Activated B cell treated with CpG ODN at 0.5 μM for 24 hours (primary cell): Measurements from ENCODE around the gene EFNA5. TPM values are rescaled to one million over a fixed set of nuclear protein-coding genes. Genes with fewer than 3 reads are reported as not detected.
"Not testable (repeated sequence)": the region's sequence is repeated elsewhere in the genome, so short reads cannot be mapped to it uniquely, and the experiment has no call there.

Source experiments
- ATAC-seq: fragments of 200-7000 bp; cut with Tn5 transposase; one replicate; pipeline ENCODE4 v1.10.0; 2021; ENCODE audit warnings: low read depth, mild to moderate bottlenecking, moderate library complexity
- CTCF ChIA-PET: fragments of 350-600 bp; sonication (Branson Sonifier 250); formaldehyde crosslinking; loops from one replicate; lab custom pipeline; 2021; ENCODE audit warnings: antibody characterized with exemption; lab: Charles Lee
- POLR2A ChIA-PET: fragments of 350-600 bp; sonication (Branson Sonifier 250); formaldehyde crosslinking; loops from one replicate; lab custom pipeline; 2021; ENCODE audit warnings: antibody characterized with exemption; lab: Charles Lee
- DNase-seq: peaks from one replicate; pipeline ENCODE4 v3.0.0; 2022
- H3K27ac Mint-ChIP-seq: one replicate; pipeline ENCODE4 v1.8.0; 2020; ENCODE audit warnings: mixed read lengths
- H3K27me3 Mint-ChIP-seq: one replicate; pipeline ENCODE4 v1.8.0; 2021; ENCODE audit warnings: mixed read lengths
- H3K36me3 Mint-ChIP-seq: one replicate; pipeline ENCODE4 v1.8.0; 2021; ENCODE audit warnings: low read depth, mixed read lengths
- H3K4me1 Mint-ChIP-seq: one replicate; pipeline ENCODE4 v1.8.0; 2021; ENCODE audit warnings: mixed read lengths
- H3K4me3 Mint-ChIP-seq: one replicate; pipeline ENCODE4 v1.8.0; 2020; ENCODE audit warnings: mild to moderate bottlenecking, mixed read lengths
- H3K9me3 Mint-ChIP-seq: one replicate; pipeline ENCODE4 v1.8.0; 2020; ENCODE audit warnings: mixed read lengths
- intact Hi-C: fragments of 100-400 bp; cut with micrococcal nuclease; formaldehyde crosslinking; loops from one replicate; pipeline ENCODE4 v1.15.1; 2024
- total RNA-seq: library from RNA; stranded (reverse); gene quantifications from 2 replicates; pipeline ENCODE4 v1.2.3, GENCODE V29; 2022
- TF ChIP-seq, protein P1 (sequence below): fragments of 200-600 bp; IDR thresholded peaks from one replicate; pipeline ENCODE4 v1.8.0; 2022; ENCODE audit warnings: antibody characterized with exemption, mild to moderate bottlenecking

EFNA5 gene
- total RNA-seq, 1 donor from 2014 or later: not detected

DNA sequence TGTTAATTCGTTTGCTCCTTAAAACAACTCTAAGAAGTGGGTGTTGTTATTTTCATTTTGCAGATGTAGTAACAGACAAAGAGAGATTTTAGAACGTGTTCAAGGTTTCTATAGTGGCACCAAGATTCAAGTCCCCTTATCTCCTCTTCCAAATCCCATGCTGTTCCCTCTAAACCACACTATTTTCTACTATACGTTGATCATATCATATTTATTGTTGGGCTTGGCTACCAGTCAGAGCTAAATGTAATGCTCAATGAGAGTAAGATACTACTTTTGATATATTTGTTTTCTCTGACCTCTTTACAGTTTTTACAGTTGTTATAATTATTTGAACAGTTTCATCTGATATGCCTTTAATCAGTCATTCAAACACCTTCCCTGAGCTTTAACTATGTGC, 212.9 kb downstream of the EFNA5 start:
- Mint-ChIP-seq H3K4me3 (no peak overlapping the region), H3K27ac (no peak overlapping the region), H3K36me3 (no peaks in the 10 kb centered on the region), H3K4me1 (no peaks in the 10 kb centered on the region), H3K27me3 (peaks cover 3% of the 10 kb centered on the region), H3K9me3 (no peaks in the 10 kb centered on the region)
- ChIA-PET CTCF (interaction anchor here (0.5 kb wide), 1 partner anchor 803 kb away, joined by 3 read pairs; no protein-coding TSS in a partner anchor), POLR2A (no interaction called here)
- no peak for DNase-seq
- intact Hi-C loops: no loop called here
- TF ChIP-seq, protein P1, sequence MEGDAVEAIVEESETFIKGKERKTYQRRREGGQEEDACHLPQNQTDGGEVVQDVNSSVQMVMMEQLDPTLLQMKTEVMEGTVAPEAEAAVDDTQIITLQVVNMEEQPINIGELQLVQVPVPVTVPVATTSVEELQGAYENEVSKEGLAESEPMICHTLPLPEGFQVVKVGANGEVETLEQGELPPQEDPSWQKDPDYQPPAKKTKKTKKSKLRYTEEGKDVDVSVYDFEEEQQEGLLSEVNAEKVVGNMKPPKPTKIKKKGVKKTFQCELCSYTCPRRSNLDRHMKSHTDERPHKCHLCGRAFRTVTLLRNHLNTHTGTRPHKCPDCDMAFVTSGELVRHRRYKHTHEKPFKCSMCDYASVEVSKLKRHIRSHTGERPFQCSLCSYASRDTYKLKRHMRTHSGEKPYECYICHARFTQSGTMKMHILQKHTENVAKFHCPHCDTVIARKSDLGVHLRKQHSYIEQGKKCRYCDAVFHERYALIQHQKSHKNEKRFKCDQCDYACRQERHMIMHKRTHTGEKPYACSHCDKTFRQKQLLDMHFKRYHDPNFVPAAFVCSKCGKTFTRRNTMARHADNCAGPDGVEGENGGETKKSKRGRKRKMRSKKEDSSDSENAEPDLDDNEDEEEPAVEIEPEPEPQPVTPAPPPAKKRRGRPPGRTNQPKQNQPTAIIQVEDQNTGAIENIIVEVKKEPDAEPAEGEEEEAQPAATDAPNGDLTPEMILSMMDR: no peak
- ATAC-seq: no peak

DNA sequence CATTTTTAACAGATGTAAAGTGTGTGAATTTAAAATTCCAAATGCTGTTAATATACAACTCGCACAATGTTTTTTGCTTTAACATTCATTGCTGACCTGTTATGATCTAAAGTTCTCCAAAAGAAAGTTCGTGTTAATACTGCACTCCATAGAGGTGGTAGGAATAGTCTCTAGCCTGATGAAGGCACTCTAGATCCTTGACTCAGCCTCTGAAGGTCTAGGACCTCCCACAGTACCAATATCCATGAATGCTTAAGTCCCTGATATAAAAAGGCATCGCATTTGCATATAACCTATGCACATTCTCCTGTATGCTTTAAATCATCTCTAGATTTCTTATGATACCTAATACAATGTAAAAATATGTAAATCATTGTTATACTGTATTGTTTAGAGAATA, 213.6 kb downstream of the EFNA5 start:
- H3K4me3 Mint-ChIP-seq: no peak overlapping the region
- no peak overlapping the region for H3K27ac Mint-ChIP-seq
- peaks cover 3% of the 10 kb centered on the region for H3K27me3 Mint-ChIP-seq
- no peak for ATAC-seq
- CTCF ChIA-PET: no interaction called here
- no peaks in the 10 kb centered on the region for H3K4me1 Mint-ChIP-seq
- TF ChIP-seq, protein P1: no peak
- intact Hi-C loops: no loop called here
- H3K9me3 Mint-ChIP-seq: no peaks in the 10 kb centered on the region
- no peak for DNase-seq
- POLR2A ChIA-PET: no interaction called here
- no peaks in the 10 kb centered on the region for H3K36me3 Mint-ChIP-seq

DNA sequence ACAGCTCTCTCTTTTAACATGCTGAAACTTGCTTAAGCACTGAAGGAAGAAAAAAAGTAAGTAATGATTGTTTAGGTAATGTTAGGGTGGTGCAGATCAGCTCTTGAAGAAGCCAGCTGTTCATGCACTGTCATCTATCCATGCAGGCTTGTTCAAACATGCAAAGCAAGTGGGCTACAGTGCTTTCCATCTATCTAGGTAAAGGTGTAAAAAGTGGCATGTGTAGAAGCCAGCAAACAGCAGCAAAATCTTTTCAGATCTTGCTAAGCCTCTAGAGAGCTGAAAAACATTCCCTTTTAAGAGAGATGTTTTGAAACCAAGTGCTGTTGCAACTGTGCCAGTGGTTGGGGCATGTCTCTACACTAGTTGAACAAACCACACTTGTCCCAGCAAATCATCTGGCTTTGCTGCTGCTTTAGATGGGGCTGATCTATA, 214.4 kb downstream of the EFNA5 start:
- H3K27me3 Mint-ChIP-seq: peaks cover 3% of the 10 kb centered on the region
- H3K4me1 Mint-ChIP-seq: no peaks in the 10 kb centered on the region
- H3K36me3 Mint-ChIP-seq: no peaks in the 10 kb centered on the region
- DNase-seq (no peak), ATAC-seq (no peak)
- H3K9me3 Mint-ChIP-seq: no peaks in the 10 kb centered on the region
- no peak overlapping the region for H3K27ac Mint-ChIP-seq
- H3K4me3 Mint-ChIP-seq: no peak overlapping the region
- ChIA-PET CTCF (interaction anchor here (0.6 kb wide), 1 partner anchor 1228 kb away, joined by 3 read pairs; no protein-coding TSS in a partner anchor), POLR2A (no interaction called here)
- TF ChIP-seq, protein P1: no peak
- intact Hi-C loops: no loop called here

DNA sequence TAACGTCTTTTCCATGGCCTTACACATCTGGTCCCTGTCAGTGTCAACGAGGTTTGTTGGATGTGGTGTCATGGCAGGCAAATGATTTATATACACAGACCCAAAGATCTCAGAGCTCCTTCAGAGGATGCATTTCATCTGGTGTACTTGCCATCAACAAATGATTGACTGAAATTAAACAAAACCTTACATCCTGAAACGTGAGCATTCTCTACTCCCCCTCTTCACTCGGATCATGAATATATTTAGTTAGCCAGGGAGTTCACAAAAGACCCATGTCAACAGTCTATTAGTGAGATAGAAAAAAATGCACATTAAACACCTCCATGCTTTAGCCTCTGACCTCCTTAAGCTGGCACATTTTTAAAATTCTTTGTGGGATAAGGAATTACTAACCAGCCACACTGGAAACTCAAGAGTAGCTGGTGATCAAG, 215.6 kb downstream of the EFNA5 start:
- no peaks in the 10 kb centered on the region for H3K9me3 Mint-ChIP-seq
- no peak for DNase-seq
- H3K27ac Mint-ChIP-seq: no peak overlapping the region
- no peaks in the 10 kb centered on the region for H3K27me3 Mint-ChIP-seq
- H3K36me3 Mint-ChIP-seq: no peaks in the 10 kb centered on the region
- ChIA-PET CTCF (no interaction called here), POLR2A (no interaction called here)
- no peak for ATAC-seq
- TF ChIP-seq, protein P1: no peak
- H3K4me3 Mint-ChIP-seq: no peak overlapping the region
- intact Hi-C loops: no loop called here
- no peaks in the 10 kb centered on the region for H3K4me1 Mint-ChIP-seq

DNA sequence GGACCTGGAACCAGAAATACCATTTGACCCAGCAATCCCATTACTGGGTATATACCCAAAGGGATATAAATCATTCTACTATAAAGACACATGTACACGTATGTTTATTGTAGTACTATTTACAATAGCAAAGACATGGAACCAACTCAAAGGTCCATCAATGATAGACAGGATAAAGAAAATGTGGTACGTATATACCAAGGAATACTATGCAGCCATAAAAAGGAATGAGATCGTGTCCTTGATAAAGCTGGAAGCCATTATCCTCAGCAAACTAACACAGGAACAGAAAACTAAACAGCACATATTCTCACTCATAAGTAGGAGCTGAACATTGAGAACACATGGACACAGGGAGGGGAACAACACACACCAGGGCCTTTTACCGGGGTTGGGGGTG, 218.9 kb downstream of the EFNA5 start:
- H3K4me1 Mint-ChIP-seq, intact Hi-C loops, H3K27ac Mint-ChIP-seq, ATAC-seq, H3K27me3 Mint-ChIP-seq, DNase-seq, H3K36me3 Mint-ChIP-seq, CTCF ChIA-PET, H3K4me3 Mint-ChIP-seq, POLR2A ChIA-PET, H3K9me3 Mint-ChIP-seq: not testable (repeated sequence)

DNA sequence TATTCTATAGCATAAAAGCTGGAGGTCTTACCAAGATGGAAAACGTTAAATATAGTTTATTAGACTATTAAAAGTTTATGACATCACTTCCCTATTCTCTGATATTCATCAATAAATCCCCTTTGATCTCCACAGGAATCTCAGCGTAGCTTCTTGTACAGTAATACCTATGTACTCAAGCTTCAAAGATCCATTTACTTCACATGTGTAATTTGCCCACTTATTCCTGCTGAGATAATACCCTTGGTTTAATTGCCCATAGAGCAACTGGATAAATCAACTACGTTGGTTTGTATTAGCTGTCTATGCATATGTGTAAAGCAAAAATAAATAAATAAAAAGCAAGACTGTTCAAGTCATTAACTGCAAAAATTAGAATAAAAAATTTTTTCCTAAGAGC, 219.7 kb downstream of the EFNA5 start:
- Mint-ChIP-seq H3K36me3 (no peaks in the 10 kb centered on the region), H3K4me3 (no peak overlapping the region), H3K9me3 (no peaks in the 10 kb centered on the region), H3K27ac (no peak overlapping the region), H3K27me3 (no peaks in the 10 kb centered on the region), H3K4me1 (no peaks in the 10 kb centered on the region)
- DNase-seq (no peak), ATAC-seq (no peak)
- intact Hi-C loops: no loop called here
- TF ChIP-seq, protein P1: no peak
- CTCF ChIA-PET: no interaction called here
- POLR2A ChIA-PET: no interaction called here
